NCI-H1930 (cell line): Measurements from ENCODE around the gene ZNF653.
"Not testable (repeated sequence)": the region's sequence is repeated elsewhere in the genome, so short reads cannot be mapped to it uniquely, and the experiment has no call there.

Experiments
- DNase-seq, 2 experiments: peaks; one replicate each; lab custom pipeline; 2025; lab: John Stamatoyannopoulos, UW

ZNF653 gene

GRCh38 chr19:11456659-11457058 is 49.0 kb downstream of the ZNF653 start:
- no peak for DNase-seq

DNA sequence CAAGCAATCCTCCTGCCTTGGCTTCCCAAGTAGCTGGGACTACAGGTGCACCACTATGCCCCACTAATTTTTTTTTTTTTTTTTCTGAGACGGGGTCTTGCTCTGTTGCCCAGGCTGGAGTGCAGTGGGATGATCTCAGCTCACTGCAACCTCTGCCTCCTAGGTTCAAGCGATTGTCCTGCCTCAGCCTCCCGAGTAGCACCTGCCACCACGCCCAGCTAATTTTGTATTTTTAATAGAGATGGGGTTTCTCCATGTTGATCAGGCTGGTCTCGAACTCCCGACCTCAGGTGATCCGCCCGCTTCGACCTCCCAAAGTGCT is 50.4 kb downstream of the ZNF653 start:
- not testable (repeated sequence) for DNase-seq

GRCh38 chr19:11453468-11454341 is 51.9 kb downstream of the ZNF653 start:
- no peak for DNase-seq

- no peak for DNase-seq
These were observed 52.9 kb downstream of the ZNF653 start for GRCh38 chr19:11452620-11453310.

DNA sequence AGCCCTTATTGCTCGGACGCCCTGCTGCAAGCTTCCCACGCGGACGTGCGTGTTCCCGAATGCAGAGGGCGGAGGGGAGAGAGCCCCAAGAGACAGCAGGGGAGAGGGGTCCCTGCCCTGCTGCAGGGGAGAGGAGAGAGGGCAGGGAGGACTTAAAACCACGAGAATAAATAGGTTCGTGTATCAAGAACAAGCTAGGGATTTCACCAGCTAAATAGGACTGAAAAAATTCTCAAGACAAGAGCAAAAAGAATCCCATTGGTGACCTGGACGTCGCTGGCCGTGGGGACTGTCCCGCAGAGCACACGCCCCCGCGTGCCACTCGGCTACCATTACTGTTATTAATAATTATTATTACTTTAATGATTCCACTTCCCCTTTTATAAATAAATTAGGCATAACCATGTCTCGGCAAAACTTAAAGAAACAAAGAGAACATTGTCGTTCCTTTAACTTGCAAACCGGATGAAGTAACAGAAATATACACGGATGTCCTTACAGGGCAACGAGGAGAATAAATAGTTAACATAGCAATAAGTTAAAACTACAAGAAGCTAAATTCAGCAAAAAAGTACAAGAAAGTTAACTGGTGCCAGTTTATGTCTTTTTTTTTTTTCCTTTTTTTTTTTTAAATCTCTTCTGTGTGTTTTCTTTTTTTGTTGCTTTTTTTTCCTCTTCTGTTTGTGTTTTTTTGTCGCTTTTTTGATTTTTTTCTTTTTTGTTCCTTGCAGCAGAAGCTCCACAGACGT is 53.6 kb downstream of the ZNF653 start:
- no peak for DNase-seq

GRCh38 chr19:11451327-11451870 is 54.2 kb downstream of the ZNF653 start:
- DNase-seq = no peak

DNA sequence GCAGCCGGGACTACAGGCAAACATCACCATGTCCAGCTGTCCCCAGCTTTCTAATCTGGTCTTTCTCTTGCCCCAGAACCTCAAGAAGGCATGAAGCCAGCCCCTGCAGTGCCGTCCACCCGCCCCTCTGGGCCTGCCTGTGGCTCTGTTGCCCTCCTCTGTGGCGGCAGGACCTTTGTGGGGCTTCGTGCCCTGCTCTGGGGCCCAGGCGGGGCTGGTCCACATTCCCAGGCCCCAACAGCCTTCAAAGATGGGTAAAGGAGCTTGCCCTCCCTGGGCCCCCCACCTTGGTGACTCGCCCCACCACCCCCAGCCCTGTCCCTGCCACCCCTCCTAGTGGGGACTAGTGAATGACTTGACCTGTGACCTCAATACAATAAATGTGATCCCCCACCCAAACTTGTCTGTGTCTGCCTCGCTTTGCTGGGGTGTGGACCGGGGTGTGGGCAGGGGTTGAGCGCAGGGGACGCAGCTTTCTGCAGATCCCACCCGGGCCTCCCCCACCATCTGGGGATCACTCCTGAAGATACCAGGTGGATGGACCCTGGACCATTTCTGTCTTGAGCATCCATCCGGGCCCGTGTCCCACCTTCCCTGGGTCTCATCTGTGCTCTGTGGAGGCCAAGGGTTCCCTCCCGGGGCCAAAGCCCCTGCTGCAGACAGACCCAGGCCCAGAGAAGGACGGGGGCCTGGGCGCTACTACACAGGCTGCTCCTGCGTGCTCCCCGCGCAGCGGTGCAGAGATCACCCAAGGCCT is 54.9 kb downstream of the ZNF653 start:
- DNase-seq = no peak

DNA sequence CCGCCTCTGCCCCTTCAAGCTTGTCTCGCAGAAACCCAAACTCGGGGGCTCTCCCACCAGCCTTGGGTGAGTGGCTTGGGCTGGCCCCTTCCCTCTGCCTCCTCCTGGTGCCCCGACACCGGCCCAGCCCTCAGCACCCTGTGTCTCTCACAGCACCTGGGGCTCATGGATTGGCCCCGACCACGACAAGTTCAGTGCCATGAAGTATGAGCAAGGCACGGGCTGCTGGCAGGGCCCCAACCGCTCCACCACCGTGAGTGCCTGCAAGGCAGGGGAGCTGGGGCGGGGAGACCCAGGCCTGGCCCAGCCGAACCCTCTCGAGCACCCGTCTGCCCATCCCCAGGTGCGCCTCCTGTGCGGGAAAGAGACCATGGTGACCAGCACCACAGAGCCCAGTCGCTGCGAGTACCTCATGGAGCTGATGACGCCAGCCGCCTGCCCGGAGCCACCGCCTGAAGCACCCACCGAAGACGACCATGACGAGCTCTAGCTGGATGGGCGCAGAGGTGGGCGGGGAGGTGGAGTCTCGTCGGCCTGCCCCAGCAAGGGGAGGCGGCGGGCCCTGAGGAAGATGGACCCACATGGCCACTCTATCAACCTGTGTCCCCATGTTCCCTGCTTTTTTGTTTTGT is 56.6 kb downstream of the ZNF653 start:
- DNase-seq = no peak

GRCh38 chr19:11448410-11448809 is 57.2 kb downstream of the ZNF653 start:
- DNase-seq = no peak

DNA sequence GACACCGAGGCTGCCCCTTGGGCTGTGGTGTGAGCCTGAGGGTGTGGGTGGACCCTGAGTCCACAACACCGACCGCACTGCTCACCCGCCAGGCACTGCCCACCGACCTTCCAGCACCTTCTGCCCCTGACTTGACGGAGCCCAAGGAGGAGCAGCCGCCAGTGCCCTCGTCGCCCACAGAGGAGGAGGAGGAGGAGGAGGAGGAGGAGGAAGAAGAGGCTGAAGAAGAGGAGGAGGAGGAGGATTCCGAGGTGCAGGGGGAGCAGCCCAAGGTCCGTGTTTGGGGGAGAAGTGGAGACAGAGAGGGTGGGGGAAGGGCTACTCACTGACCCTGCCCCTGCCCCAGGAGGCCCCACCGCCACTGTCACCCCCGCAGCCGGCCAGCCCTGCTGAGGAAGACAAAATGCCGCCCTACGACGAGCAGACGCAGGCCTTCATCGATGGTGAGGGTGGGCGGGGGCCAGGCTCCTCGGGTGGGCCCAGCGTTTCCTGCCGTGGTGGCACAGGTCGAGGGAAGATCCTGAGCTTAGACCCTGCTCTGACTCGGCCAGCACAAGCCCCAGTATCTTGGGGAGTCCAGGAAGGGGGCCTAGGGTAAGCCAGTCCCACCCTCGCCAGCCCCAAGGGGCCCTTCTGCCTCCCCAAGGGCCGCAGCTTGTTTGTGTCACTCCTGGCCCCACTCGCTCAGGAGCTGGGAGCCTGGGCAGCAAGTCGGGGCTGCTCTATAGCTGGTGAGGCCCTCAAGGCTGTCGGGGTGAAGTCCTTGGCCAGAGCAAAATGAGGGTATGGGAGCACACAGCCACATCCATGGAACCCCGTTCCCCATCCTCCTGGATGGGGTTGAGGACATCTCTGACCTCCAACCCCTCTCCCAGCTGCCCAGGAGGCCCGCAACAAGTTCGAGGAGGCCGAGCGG is 58.0 kb downstream of the ZNF653 start:
- no peak for DNase-seq

- DNase-seq = no peak
These were observed 58.9 kb downstream of the ZNF653 start for GRCh38 chr19:11446652-11447301.

GRCh38 chr19:11446271-11446651 is 59.4 kb downstream of the ZNF653 start:
- DNase-seq = no peak

GRCh38 chr19:11445141-11445540 is 60.5 kb downstream of the ZNF653 start:
- no peak for DNase-seq

DNA sequence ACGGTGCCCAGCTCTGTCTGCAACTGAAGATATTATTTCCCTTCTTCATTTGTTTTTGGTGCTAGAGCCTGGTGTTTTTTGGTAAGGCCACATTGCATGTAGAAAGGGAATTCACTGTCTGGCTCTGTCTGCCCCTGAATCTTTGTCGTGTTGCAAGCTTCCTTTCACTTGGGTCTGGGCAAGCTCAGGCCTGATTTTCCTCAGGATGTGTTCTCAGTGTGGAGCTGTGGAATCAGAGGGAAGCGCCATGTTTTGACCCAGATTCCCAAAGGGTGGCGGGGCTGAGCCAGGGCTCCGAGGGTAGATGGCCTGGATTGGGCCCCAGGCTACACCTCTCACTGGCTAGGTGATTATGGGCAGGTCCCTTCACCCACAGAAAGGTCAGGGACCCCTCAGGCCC is 61.6 kb downstream of the ZNF653 start:
- DNase-seq = no peak

GRCh38 chr19:11437955-11438354 is 67.7 kb downstream of the ZNF653 start:
- DNase-seq = no peak

DNA sequence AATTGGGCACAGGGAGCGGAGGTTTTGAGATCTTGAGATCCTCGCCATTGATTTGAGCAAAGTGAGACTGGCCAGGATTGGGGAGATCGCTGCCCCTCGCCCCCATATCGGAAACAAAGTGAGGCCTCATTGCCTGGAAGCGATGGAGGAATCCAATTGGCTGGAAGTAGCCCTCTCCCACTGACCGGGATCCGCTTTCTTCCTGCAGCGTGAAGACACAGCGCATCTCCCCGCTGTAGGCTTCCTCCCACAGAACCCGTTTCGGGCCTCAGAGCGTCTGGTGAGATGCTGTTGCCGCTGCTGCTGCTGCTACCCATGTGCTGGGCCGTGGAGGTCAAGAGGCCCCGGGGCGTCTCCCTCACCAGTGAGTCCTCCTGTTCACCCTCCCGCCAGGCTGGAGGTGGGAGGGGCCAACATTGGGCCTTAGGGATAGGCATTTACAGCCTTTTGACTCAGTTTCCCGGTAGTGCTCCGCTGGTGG is 69.8 kb downstream of the ZNF653 start:
- no peak for DNase-seq

DNA sequence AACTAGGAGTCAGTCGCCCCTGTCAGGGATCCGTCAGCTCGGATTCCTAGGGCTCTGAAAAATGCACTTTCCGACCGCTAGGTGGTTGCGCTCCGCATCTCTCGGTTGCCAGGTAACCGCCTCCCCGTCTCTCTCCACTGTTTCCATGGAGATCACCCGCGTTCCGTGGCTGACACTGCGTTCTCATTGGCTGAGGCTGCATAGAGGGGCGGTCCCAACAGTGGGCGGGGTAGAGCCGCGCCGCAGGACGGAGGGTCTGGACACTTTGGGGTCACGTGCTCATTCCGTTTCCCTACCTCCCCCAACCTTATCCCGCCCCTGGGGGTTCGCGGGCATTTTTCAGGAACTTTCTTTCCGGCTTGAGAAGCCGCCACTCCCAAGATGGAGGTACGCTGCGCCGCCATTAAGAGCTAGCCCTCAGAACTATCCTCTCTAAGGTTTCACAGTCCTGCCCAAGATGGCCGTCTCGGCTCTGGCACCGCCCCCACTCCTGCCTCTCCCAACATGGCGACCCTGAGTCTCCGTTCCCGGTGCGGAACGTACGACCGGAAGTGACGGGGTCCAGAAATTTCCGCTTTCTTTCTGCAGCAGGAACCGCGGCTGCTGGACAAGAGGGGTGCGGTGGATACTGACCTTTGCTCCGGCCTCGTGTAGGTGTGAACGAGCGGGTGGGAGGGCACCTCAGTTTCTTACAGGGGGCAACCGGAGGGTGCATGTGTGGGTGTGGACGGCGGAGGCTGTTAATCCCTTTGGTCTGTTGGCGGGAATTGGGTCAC is 70.4 kb downstream of the ZNF653 start, which contains the start of the genes ODAD3 and PRKCSH:
Gene ODAD3 (minus strand): TSS at position 65 of the 776 bp plus-strand sequence. CDS start 105 bp downstream, outside the sequence.
Gene PRKCSH (plus strand): TSS at position 579 of the 776 bp plus-strand sequence. CDS start 483 bp downstream, outside the sequence.
- DNase-seq = peak; percentile 98

DNA sequence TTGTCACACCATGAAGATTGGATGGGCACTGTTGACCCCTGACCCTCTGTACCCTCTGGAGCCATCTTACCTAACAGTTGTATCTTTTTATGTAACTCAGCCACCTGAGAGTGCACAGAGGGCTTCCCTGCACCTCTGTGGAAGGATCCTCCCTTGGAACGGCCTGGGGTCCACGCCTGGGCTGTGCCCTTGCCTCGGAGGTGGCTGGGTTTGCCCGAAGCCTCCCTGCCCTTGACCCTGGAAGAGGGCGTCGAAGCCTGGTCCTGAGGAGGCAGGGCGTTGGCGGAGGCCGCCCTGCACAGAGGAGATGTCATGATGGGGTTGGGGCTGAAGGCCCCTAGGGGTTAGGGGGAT is 71.0 kb downstream of the ZNF653 start:
- no peak for DNase-seq

DNA sequence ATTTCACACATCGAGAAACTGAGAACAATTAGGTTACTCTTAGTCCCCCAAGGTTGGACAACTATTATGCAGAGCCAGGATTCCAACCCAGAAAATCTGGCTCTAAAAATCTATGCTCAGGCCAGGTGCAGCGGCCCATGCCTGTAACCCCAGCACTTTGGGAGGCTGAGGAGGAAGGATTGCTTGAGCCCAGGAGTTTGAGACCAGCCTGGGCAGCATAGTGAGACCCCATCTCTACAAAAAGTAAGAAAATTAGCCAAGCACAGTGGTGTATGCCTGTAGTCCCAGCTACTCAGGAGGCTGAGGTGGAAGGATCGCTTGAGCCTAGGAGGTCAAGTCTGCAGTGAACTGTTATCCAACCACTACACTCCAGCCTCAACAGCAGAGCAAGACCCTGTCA is 72.1 kb downstream of the ZNF653 start:
- DNase-seq = not testable (repeated sequence)
